ENCODE measurements around the gene LRRC8B.
A peak's percentile ranks its signal among the peaks of the same experiment; 100 is the strongest.
"Not testable (repeated sequence)": the region's sequence is repeated elsewhere in the genome, so short reads cannot be mapped to it uniquely, and the experiment has no call there.

The LRRC8B gene

GRCh38 chr1:89525169-89525855 lies 683 bp downstream of the LRRC8B start:
- DNase-seq (ENCODE audit: low read depth in 2 of 2) = peak in 1 of 2 donors; percentile 16

- no peak for DNase-seq (ENCODE audit: low read depth in 2 of 2)
Measured at GRCh38 chr1:89527256-89527655, 2.6 kb downstream of the LRRC8B start.

GRCh38 chr1:89527750-89528381 lies 3.2 kb downstream of the LRRC8B start:
- no peak for DNase-seq (ENCODE audit: low read depth in 2 of 2)

GRCh38 chr1:89528382-89528780 lies 3.8 kb downstream of the LRRC8B start:
- no peak for DNase-seq (ENCODE audit: low read depth in 2 of 2)

GRCh38 chr1:89529196-89529595 lies 4.6 kb downstream of the LRRC8B start:
- no peak for DNase-seq (ENCODE audit: low read depth in 2 of 2)

- no peak for DNase-seq (ENCODE audit: low read depth in 2 of 2)
Measured at GRCh38 chr1:89530444-89531089, 5.9 kb downstream of the LRRC8B start.

GRCh38 chr1:89531480-89532139 lies 7.0 kb downstream of the LRRC8B start:
- no peak for DNase-seq (ENCODE audit: low read depth in 2 of 2)

- no peak for DNase-seq (ENCODE audit: low read depth in 2 of 2)
Measured at GRCh38 chr1:89532228-89532627, 7.6 kb downstream of the LRRC8B start.

GRCh38 chr1:89532866-89533265 lies 8.2 kb downstream of the LRRC8B start:
- no peak for DNase-seq (ENCODE audit: low read depth in 2 of 2)

- no peak for DNase-seq (ENCODE audit: low read depth in 2 of 2)
Measured at GRCh38 chr1:89535537-89535936, 10.9 kb downstream of the LRRC8B start.

- DNase-seq (ENCODE audit: low read depth in 2 of 2) = no peak
Measured at GRCh38 chr1:89536555-89537341, 12.1 kb downstream of the LRRC8B start.

- no peak for DNase-seq (ENCODE audit: low read depth in 2 of 2)
Measured at GRCh38 chr1:89538361-89538760, 13.7 kb downstream of the LRRC8B start.

GRCh38 chr1:89539128-89539527 lies 14.5 kb downstream of the LRRC8B start:
- no peak for DNase-seq (ENCODE audit: low read depth in 2 of 2)

GRCh38 chr1:89540406-89540970 lies 15.9 kb downstream of the LRRC8B start:
- no peak for DNase-seq (ENCODE audit: low read depth in 2 of 2)

GRCh38 chr1:89542345-89542744 lies 17.7 kb downstream of the LRRC8B start:
- DNase-seq (ENCODE audit: low read depth in 2 of 2) = no peak

GRCh38 chr1:89543632-89544031 lies 19.0 kb downstream of the LRRC8B start:
- DNase-seq (ENCODE audit: low read depth in 2 of 2) = not testable (repeated sequence)

- no peak for DNase-seq (ENCODE audit: low read depth in 2 of 2)
Measured at GRCh38 chr1:89545264-89546038, 20.8 kb downstream of the LRRC8B start.

GRCh38 chr1:89546082-89546889 lies 21.7 kb downstream of the LRRC8B start:
- DNase-seq (ENCODE audit: low read depth in 2 of 2) = no peak

- no peak for DNase-seq (ENCODE audit: low read depth in 2 of 2)
Measured at GRCh38 chr1:89546934-89547562, 22.4 kb downstream of the LRRC8B start.

Measured in stimulated activated CD4-positive, alpha-beta T cell treated with anti-CD3 and anti-CD28 coated beads, Interleukin-1b, Interleukin-23, amount 100 ng/mL, for 1 hour (primary cell).